HUES6 (cell line): ENCODE data around the gene FAM81B.
"Not testable (repeated sequence)": the region's sequence is repeated elsewhere in the genome, so short reads cannot be mapped to it uniquely, and the experiment has no call there.

Experiments
- H3K27ac ChIP-seq: 2 replicates; pipeline ENCODE4 v1.7.0; 2013; ENCODE audit warnings: low read depth, mild to moderate bottlenecking, low read length, inconsistent platforms
- H3K27me3 ChIP-seq: 2 replicates; pipeline ENCODE4 v1.6.1; 2013; ENCODE audit warnings: low read length; ENCODE audit not compliant: control insufficient read depth, insufficient read depth
- H3K36me3 ChIP-seq: 2 replicates; pipeline ENCODE4 v1.6.1; 2013; ENCODE audit warnings: low read length; ENCODE audit not compliant: control insufficient read depth, insufficient read depth
- H3K4me1 ChIP-seq: 2 replicates; pipeline ENCODE4 v1.6.1; 2013; ENCODE audit warnings: low read length; ENCODE audit not compliant: control insufficient read depth, insufficient read depth
- H3K4me3 ChIP-seq: 2 replicates; pipeline ENCODE4 v1.5.1; 2013; ENCODE audit warnings: low read depth, low read length
- H3K9ac ChIP-seq: one replicate; pipeline ENCODE4 v1.6.1; 2013; ENCODE audit warnings: mild to moderate bottlenecking, low read length
- H3K9me3 ChIP-seq: 2 replicates; pipeline ENCODE4 v1.6.1; 2013; ENCODE audit warnings: low read depth, low read length; ENCODE audit not compliant: control insufficient read depth, insufficient read depth

FAM81B gene

GRCh38 chr5:95390812-95391492, at the start of gene FAM81B:
Gene FAM81B, plus strand, starts transcription at chr5:95391366. Its CDS starts 24 bp downstream, at chr5:95391390.
- H3K9me3 ChIP-seq, result no peaks in the 10 kb centered on the region
- no peak within 1 kb of the TSS for H3K9ac ChIP-seq
- H3K36me3 ChIP-seq, result no peaks in the 10 kb centered on the region
- no peaks in the 10 kb centered on the region for H3K27me3 ChIP-seq
- no peak within 1 kb of the TSS for H3K27ac ChIP-seq
- peaks cover 14% of the 10 kb centered on the region; the same call in 1 of the 2 replicates for H3K4me1 ChIP-seq
- H3K4me3 ChIP-seq, result no peak within 1 kb of the TSS

GRCh38 chr5:95341444-95341843, 49.7 kb upstream of the FAM81B start:
- H3K9ac ChIP-seq, H3K4me1 ChIP-seq, H3K36me3 ChIP-seq, H3K27me3 ChIP-seq, H3K27ac ChIP-seq, H3K9me3 ChIP-seq, H3K4me3 ChIP-seq: not testable (repeated sequence)

- peaks cover 6% of the 10 kb centered on the region; the same call in 1 of the 2 replicates for H3K9me3 ChIP-seq
- no peak overlapping the region for H3K27ac ChIP-seq
- no peak overlapping the region for H3K4me3 ChIP-seq
- H3K27me3 ChIP-seq, result no peaks in the 10 kb centered on the region
- H3K4me1 ChIP-seq, result no peaks in the 10 kb centered on the region
- no peaks in the 10 kb centered on the region for H3K36me3 ChIP-seq
- no peak overlapping the region for H3K9ac ChIP-seq
These were observed 43.6 kb upstream of the FAM81B start for GRCh38 chr5:95347506-95348120.

GRCh38 chr5:95350631-95351030, 40.5 kb upstream of the FAM81B start:
- no peaks in the 10 kb centered on the region for H3K4me1 ChIP-seq
- no peaks in the 10 kb centered on the region for H3K36me3 ChIP-seq
- H3K27me3 ChIP-seq, result no peaks in the 10 kb centered on the region
- H3K4me3 ChIP-seq, result no peak overlapping the region
- no peak overlapping the region for H3K9ac ChIP-seq
- H3K27ac ChIP-seq, result no peak overlapping the region
- H3K9me3 ChIP-seq, result peaks cover 6% of the 10 kb centered on the region; the same call in 1 of the 2 replicates

- H3K36me3 ChIP-seq, result no peaks in the 10 kb centered on the region
- H3K4me3 ChIP-seq, result no peak overlapping the region
- H3K4me1 ChIP-seq, result no peaks in the 10 kb centered on the region
- H3K27me3 ChIP-seq, result no peaks in the 10 kb centered on the region
- H3K9me3 ChIP-seq, result peaks cover 6% of the 10 kb centered on the region; the same call in 1 of the 2 replicates
- H3K9ac ChIP-seq, result no peak overlapping the region
- H3K27ac ChIP-seq, result no peak overlapping the region
These were observed 38.5 kb upstream of the FAM81B start for GRCh38 chr5:95352691-95353090.

GRCh38 chr5:95358320-95358719, 32.8 kb upstream of the FAM81B start:
- Histone ChIP-seq H3K36me3 (no peaks in the 10 kb centered on the region), H3K4me1 (no peaks in the 10 kb centered on the region), H3K27me3 (no peaks in the 10 kb centered on the region), H3K9ac (no peak overlapping the region), H3K9me3 (0 out of 2 replicates have a peak, but pooled peaks cover 3% of the 10 kb centered on the region), H3K4me3 (no peak overlapping the region), H3K27ac (no peak overlapping the region)

GRCh38 chr5:95358848-95359247, 32.3 kb upstream of the FAM81B start:
- Histone ChIP-seq H3K4me1 (no peaks in the 10 kb centered on the region), H3K36me3 (no peaks in the 10 kb centered on the region), H3K9me3 (peaks cover 6% of the 10 kb centered on the region; the same call in 1 of the 2 replicates), H3K27ac (no peak overlapping the region), H3K4me3 (no peak overlapping the region), H3K27me3 (no peaks in the 10 kb centered on the region), H3K9ac (no peak overlapping the region)

- H3K4me1 ChIP-seq, H3K4me3 ChIP-seq, H3K9ac ChIP-seq, H3K9me3 ChIP-seq, H3K27ac ChIP-seq, H3K27me3 ChIP-seq, H3K36me3 ChIP-seq: not testable (repeated sequence)
These were observed 30.5 kb upstream of the FAM81B start for GRCh38 chr5:95360667-95361066.

- Histone ChIP-seq H3K36me3 (no peaks in the 10 kb centered on the region), H3K4me3 (no peak overlapping the region), H3K27me3 (no peaks in the 10 kb centered on the region), H3K9me3 (peaks cover 6% of the 10 kb centered on the region), H3K4me1 (peaks cover 5% of the 10 kb centered on the region; the same call in 1 of the 2 replicates), H3K9ac (no peak overlapping the region), H3K27ac (no peak overlapping the region)
These were observed 25.7 kb upstream of the FAM81B start for GRCh38 chr5:95365302-95366095.

- no peak overlapping the region for H3K27ac ChIP-seq
- no peaks in the 10 kb centered on the region; the same call in 1 of the 2 replicates for H3K9me3 ChIP-seq
- peaks cover 5% of the 10 kb centered on the region; the same call in 1 of the 2 replicates for H3K4me1 ChIP-seq
- H3K36me3 ChIP-seq, result no peaks in the 10 kb centered on the region
- H3K27me3 ChIP-seq, result no peaks in the 10 kb centered on the region
- H3K4me3 ChIP-seq, result no peak overlapping the region
- H3K9ac ChIP-seq, result no peak overlapping the region
These were observed 21.4 kb upstream of the FAM81B start for GRCh38 chr5:95369782-95370181.

- Histone ChIP-seq H3K9ac (no peak overlapping the region), H3K9me3 (no peaks in the 10 kb centered on the region), H3K36me3 (no peaks in the 10 kb centered on the region), H3K4me1 (no peaks in the 10 kb centered on the region), H3K4me3 (no peak overlapping the region), H3K27ac (no peak overlapping the region), H3K27me3 (no peaks in the 10 kb centered on the region)
These were observed 17.1 kb upstream of the FAM81B start for GRCh38 chr5:95374061-95374460.
